ENCODE results near the gene RPL10. TPM values are rescaled to one million over a fixed set of nuclear protein-coding genes. Genes with fewer than 3 reads are reported as not detected.
"Not testable (repeated sequence)": the region's sequence is repeated elsewhere in the genome, so short reads cannot be mapped to it uniquely, and the experiment has no call there.

RPL10 gene
- total RNA-seq, 2 donors from 2014 or later: 1,604 to 1,651 TPM

DNA sequence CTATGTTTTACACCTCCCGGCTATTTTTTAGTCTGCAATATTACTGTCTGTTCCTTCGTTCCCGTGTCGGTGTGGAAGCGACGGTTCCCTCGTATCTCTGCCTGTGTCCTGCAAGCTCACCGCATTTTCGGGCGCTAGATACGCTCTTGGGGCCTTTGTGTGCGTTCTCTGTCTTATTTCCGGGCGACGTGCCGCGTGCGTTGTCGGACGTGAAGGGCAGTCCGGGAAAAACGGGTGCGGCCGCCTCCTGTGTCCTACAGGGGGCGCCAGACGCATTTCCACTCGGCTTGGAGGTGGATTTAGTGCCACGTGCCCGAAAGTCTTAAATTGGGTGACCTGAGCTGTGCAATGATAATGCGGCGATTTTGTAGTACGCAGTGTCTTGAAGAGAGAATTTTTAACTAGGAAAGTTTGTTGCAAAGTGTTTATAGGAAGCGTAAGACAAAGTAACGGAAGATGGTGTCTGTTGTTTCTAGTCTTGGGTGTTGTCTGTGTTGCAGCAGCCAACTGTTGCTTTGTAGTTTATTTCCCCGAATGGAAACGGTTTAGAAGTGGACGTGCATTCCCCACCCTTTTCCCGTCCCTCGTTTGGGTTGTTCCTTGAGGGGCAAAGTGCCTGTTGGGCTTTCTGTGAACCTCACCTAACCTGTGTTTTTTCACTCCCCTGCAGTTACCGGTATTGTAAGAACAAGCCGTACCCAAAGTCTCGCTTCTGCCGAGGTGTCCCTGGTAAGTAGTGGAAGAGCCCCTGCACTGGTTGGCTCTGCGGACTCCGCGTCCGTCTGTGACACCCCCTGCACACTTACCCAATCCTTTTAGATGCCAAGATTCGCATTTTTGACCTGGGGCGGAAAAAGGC, 720 bp downstream of the RPL10 start:
- peak overlapping the region; percentile 100 for H3K27ac Mint-ChIP-seq
- peaks cover 44% of the 10 kb centered on the region for H3K36me3 Mint-ChIP-seq (ENCODE audit: low read depth)
- no peaks in the 10 kb centered on the region for H3K27me3 Mint-ChIP-seq
- ATAC-seq (replicated peaks): peak; percentile 55
- H3K4me3 Mint-ChIP-seq: peak overlapping the region; percentile 100
- no peaks in the 10 kb centered on the region for H3K9me3 Mint-ChIP-seq
- peaks cover 5% of the 10 kb centered on the region for H3K4me1 Mint-ChIP-seq

DNA sequence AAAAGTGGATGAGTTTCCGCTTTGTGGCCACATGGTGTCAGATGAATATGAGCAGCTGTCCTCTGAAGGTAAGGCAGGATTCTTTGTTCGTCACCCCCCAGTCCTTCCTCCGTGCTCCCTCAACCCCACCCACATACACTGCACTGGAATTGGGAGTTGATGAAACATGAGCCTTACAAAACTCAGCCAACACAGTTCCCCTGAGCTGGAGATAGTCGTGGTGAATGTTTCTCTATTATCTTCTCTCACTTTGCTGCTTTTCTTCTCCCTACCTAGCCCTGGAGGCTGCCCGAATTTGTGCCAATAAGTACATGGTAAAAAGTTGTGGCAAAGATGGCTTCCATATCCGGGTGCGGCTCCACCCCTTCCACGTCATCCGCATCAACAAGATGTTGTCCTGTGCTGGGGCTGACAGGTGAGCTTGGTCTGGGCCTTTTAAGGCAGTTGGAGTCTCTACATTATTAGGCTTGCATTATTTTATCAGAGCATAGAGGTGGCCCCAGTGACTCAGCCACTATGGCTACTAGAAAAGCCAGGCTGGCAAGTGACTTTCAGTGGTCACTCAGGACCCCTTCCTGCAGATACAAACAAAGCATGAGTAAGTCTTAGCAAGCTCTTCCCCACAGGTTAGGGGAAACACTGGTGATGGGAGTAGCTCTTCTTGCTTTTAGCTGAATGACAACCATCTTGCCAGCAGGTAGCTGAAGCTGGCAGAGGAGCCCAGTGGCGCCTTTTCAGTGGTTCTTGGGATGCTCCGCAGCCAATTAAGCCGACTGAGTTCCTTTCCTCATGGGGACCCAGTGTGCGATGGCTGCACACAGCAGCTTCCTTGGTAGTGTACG, 1.6 kb downstream of the RPL10 start:
- Mint-ChIP-seq H3K36me3 (ENCODE audit: low read depth) (peaks cover 44% of the 10 kb centered on the region), H3K4me3 (peak overlapping the region; percentile 100), H3K4me1 (peaks cover 5% of the 10 kb centered on the region), H3K27ac (peak overlapping the region; percentile 100), H3K27me3 (no peaks in the 10 kb centered on the region), H3K9me3 (no peaks in the 10 kb centered on the region)
- peak; percentile 5 for ATAC-seq (replicated peaks)

DNA sequence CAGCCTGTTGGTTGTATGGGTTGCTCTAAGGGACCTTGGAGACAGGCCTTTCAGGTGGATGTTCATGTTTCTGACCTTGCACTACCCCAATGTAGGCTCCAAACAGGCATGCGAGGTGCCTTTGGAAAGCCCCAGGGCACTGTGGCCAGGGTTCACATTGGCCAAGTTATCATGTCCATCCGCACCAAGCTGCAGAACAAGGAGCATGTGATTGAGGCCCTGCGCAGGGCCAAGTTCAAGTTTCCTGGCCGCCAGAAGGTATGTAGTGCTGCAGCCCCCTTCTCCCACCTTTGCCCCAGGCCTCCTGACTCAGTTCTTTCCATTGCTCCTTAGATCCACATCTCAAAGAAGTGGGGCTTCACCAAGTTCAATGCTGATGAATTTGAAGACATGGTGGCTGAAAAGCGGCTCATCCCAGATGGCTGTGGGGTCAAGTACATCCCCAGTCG, 2.2 kb downstream of the RPL10 start:
- not testable (repeated sequence) for H3K27me3 Mint-ChIP-seq; ATAC-seq (replicated peaks); H3K4me1 Mint-ChIP-seq; H3K9me3 Mint-ChIP-seq; H3K27ac Mint-ChIP-seq
- Mint-ChIP-seq H3K4me3 (peak overlapping the region; percentile 100), H3K36me3 (ENCODE audit: low read depth) (peaks cover 44% of the 10 kb centered on the region)

DNA sequence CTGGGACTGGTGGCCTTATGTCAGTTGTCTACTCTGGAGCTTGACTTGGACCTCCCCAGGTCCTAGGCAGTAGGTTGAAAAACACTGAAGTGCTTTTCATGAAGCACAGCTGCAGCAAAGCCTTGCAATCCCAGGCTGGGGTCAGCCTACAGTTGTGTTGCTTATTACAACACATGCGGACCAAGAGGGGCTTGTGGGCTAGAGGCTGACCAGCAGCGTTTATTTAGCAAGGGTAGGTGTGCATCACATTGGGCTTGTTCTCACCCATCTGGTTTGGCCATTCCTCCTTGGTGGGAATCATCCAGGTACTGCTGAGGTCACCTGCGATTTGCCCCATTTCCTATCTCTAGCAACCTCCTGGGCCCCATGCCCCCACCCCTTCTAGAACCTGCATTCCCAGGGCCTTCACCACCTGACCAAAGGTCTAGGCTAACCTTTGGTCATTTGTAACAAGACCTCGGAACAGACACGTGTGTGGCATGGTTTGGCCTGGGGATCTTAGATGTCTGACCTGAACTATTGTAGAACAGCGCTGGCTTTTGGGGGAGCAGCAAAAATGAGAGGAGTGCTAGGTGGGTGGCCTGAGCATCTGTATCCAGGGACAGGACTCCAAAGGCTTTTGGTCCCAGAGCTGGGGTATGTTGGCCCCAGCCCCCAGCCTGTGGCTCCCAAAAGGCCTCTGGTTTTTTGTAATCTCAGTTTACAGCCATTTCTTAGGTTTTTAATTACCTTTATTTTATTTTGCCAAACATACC, 3.0 kb downstream of the RPL10 start:
- Mint-ChIP-seq H3K4me1 (peaks cover 5% of the 10 kb centered on the region), H3K9me3 (no peaks in the 10 kb centered on the region), H3K4me3 (peak overlapping the region; percentile 100), H3K36me3 (ENCODE audit: low read depth) (peaks cover 44% of the 10 kb centered on the region), H3K27me3 (no peaks in the 10 kb centered on the region), H3K27ac (no peak overlapping the region)
- ATAC-seq (replicated peaks): no peak

DNA sequence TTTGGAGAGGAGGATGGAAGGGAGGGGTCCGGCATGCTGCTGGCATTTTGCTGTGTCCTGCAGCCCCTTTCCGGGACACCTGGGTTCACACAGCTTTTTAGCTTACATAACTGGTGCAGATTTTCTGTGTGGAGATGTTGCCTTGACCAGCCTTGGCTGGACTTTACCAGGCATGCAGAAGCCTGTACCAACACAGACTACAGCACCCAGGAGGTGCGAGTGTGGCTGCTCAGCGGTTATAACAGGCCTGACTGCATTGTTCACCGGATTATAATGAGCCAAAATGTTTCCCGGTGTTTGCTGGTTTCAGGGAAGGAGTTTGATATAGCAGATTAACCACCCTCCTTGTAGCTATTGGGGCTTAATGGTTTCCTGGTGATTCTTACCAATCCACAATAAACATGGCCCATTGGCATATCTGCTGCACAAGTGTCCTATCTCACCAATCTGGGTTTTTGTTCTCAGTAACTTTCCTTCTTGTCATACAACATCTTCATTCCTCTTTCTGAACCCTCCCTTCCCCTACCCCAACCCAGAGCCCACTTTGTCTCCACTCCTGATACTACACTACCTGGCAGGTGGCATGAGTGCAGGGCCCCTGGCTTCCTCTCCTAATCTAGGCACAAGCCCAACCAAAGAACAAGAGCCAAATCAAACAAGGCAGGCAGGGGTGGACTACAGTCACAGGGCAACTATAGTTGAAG, 3.9 kb downstream of the RPL10 start:
- Mint-ChIP-seq H3K4me3 (no peak overlapping the region), H3K9me3 (no peaks in the 10 kb centered on the region), H3K4me1 (peaks cover 5% of the 10 kb centered on the region), H3K27me3 (no peaks in the 10 kb centered on the region), H3K27ac (no peak overlapping the region), H3K36me3 (ENCODE audit: low read depth) (peaks cover 44% of the 10 kb centered on the region)
- no peak for ATAC-seq (replicated peaks)

DNA sequence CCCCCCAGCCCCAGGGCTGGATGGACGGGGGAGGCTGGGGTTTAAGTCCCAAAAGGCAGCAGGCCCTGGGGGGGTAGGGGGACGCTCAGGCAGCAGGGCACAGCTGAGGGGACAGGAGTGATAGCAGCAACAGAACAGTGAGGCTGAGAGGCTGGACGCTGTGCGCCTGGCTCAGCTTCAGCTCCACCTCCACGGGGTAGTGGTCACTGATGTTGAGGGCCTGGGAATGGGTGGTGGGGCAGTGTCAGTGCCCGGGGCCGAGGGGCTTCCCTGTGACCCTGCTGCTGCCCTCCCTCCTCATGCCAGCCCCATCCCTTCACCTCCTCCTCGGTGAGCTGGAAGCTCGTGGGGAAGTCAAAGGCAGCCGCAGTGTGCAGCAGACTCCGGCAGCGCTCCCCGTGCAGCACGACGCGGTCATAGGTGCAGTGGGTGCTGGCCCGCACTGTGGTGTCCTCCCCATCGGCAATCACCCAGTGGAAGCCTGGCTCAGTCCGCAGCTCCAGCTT, 4.5 kb downstream of the RPL10 start:
- Mint-ChIP-seq H3K27ac (no peak overlapping the region), H3K27me3 (no peaks in the 10 kb centered on the region), H3K36me3 (ENCODE audit: low read depth) (peaks cover 44% of the 10 kb centered on the region), H3K4me3 (no peak overlapping the region), H3K4me1 (peaks cover 5% of the 10 kb centered on the region), H3K9me3 (no peaks in the 10 kb centered on the region)
- no peak for ATAC-seq (replicated peaks)

DNA sequence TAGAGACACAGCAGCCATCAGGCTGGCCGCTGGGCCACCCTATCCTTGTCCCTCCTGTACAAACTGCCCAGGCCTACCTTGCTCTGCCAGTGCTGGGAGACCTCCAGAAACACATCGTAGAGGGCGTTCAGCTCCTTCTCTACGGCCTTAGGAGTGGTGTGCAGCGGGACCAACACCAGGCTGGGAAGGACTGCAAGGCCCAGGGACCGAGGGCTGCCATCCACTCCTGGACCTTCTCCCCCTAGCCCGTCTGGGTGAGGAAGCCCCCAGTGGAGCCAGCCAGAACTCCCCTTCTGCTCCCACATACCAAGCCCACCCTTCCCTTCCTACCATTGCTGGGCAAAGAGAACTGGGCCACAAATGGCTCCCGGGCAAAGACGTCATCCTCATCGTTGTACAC, 5.0 kb downstream of the RPL10 start:
- H3K4me3 Mint-ChIP-seq: no peak overlapping the region
- no peak overlapping the region for H3K27ac Mint-ChIP-seq
- H3K27me3 Mint-ChIP-seq: no peaks in the 10 kb centered on the region
- no peak for ATAC-seq (replicated peaks)
- no peaks in the 10 kb centered on the region for H3K9me3 Mint-ChIP-seq
- H3K36me3 Mint-ChIP-seq (ENCODE audit: low read depth): peaks cover 38% of the 10 kb centered on the region
- H3K4me1 Mint-ChIP-seq: peaks cover 5% of the 10 kb centered on the region

DNA sequence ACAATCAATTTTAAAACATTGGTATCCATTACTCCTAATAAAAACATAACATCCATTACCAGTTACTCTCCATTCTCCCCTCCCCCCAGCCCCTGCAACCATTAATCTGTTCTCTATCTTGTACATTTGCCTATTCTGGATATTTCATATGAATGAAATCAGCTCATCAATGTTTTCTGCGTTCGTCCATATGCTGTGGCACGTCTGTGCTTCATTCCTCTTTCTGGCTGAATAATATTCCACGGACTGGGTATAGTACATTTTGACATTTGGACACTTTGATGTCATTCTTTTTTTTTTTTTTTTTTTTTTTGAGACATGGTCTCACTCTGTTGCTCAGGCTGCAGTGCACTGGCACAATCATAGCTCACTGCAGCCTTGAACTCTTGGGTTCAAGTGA, 5.7 kb downstream of the RPL10 start:
- Mint-ChIP-seq H3K9me3 (no peaks in the 10 kb centered on the region), H3K27me3 (no peaks in the 10 kb centered on the region), H3K4me3 (no peak overlapping the region), H3K4me1 (peaks cover 10% of the 10 kb centered on the region), H3K36me3 (ENCODE audit: low read depth) (peaks cover 32% of the 10 kb centered on the region), H3K27ac (no peak overlapping the region)
- ATAC-seq (replicated peaks): no peak

DNA sequence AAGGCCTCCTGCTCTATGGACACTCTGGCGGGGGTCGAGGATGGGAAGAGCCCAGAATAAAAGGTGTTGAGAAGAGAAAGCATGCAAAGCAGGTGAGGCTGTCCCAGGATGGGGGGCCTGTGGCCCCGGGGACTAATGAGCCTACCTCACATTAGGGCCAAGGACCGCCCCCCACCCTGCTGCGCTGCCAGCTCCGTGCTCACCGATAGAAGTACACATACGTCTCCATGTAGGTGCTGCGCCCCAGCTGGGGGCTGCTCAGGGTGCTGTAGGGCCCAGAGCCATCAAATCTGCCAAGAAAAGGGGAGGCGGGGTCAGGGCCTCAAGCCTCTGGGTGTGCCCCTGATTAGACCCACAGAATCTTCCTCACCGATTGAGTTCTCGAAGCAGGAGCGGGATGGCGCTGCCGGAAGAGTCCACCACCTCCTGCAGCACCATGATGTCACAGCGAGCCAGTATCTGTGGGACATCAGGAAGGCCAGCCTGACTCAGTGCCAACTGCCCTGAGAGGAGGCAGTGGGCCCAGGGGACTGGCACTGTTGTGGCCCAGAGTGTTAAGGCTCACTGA, 6.5 kb downstream of the RPL10 start:
- ATAC-seq (replicated peaks): no peak

DNA sequence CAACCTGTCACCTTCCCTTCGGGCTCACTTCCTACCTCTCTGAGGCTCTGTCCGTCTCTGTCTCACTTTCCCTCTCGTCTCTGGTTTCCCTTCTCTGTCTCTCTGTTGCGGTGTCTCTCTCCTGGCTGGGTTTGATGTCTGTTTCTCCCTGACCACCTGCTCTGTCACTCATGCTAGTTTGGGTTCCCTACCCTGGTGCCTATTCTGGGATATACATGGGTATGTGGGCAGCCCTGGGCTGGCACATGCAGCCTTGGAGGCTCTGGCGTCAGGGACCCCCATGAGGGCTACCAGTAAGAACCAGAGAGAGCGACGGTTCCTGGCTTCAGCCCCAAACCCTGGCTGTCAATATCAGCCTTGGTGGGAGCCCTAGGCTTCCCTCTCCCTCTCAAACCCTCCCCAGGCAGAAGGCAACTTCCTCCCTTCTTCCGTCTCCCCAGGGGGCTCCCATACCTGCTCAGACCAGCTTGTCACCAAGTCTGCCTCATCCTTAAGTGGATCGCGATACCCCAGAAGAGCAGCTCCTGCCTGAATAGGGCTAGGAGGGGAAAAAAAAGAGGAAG, 10.6 kb downstream of the RPL10 start:
- Mint-ChIP-seq H3K27ac (peak overlapping the region; percentile 69), H3K27me3 (no peaks in the 10 kb centered on the region)

More for the DNA sequence above, 6.5 kb downstream of the RPL10 start:
- Mint-ChIP-seq H3K4me1 (peaks cover 7% of the 10 kb centered on the region), H3K36me3 (ENCODE audit: low read depth) (peaks cover 23% of the 10 kb centered on the region), H3K27me3 (no peaks in the 10 kb centered on the region), H3K9me3 (no peaks in the 10 kb centered on the region), H3K4me3 (no peak overlapping the region), H3K27ac (no peak overlapping the region)

DNA sequence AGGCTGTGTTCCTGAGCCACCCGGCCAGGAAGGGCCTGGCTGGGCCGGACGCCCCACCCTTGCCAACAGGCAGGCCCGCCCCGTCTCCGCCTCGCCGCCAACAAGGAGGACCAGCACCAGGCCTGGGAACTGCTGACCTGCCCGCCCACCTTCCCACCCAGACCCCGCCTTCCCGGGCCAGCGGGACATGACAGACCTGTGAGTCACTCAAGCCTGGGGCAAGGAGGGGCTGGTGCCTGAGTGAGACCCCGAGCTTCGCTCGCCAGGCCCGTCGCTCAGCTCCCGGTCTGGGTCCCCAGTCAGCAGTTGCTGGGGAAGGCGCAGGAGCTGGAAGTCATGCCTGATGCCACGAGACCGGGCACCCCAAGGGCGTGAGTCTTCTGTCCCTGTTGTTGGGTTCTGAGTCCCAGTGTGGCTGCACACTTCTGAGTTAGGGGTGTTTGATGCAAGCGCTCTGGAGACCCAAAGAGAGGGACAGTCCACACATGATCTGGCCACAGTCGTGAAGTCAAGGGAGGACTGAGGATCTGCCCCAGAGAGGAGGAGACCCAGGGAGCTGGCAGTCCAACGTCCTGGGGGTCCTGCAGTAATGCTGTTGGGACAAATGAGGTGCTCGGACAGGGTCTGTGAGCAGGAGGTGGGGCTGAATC, 11.2 kb downstream of the RPL10 start, which contains the start of gene DNASE1L1:
Gene DNASE1L1, minus strand, starts transcription at position 33 of the 650 bp plus-strand sequence. CDS start 3,686 bp downstream, outside the sequence.
- peaks cover 8% of the 10 kb centered on the region for H3K4me1 Mint-ChIP-seq
- peaks cover 12% of the 10 kb centered on the region for H3K36me3 Mint-ChIP-seq (ENCODE audit: low read depth)
- no peaks in the 10 kb centered on the region for H3K27me3 Mint-ChIP-seq
- H3K4me3 Mint-ChIP-seq: peak within 1 kb of the TSS; percentile 59
- peak; percentile 20 for ATAC-seq (replicated peaks)
- H3K9me3 Mint-ChIP-seq: no peaks in the 10 kb centered on the region
- H3K27ac Mint-ChIP-seq: peak within 1 kb of the TSS; percentile 69

More for the DNA sequence above, 10.6 kb downstream of the RPL10 start:
- Mint-ChIP-seq H3K9me3 (no peaks in the 10 kb centered on the region), H3K4me1 (peaks cover 8% of the 10 kb centered on the region), H3K36me3 (ENCODE audit: low read depth) (peaks cover 12% of the 10 kb centered on the region), H3K4me3 (peak overlapping the region; percentile 59)
- no peak for ATAC-seq (replicated peaks)

DNA sequence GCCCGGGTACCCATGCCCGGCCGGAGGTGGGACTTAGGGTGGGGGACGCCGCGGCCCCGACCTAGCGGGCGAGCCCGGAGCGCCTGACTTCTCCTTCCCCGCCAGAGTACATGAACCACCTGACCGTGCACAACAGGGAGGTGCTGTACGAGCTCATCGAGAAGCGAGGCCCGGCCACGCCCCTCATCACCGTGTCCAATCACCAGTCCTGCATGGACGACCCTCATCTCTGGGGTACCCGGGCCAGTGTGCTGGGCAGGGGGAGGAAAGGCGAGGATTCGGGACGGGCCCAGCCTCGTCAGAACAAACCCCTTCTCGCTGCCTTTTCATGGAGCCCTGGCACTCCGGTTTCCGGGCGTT, 13.8 kb downstream of the RPL10 start:
- Mint-ChIP-seq H3K9me3 (no peaks in the 10 kb centered on the region), H3K4me1 (peaks cover 8% of the 10 kb centered on the region), H3K27me3 (no peaks in the 10 kb centered on the region), H3K4me3 (peak overlapping the region; percentile 75), H3K27ac (peak overlapping the region; percentile 83), H3K36me3 (ENCODE audit: low read depth) (peaks cover 12% of the 10 kb centered on the region)
- peak; percentile 87 for ATAC-seq (replicated peaks)

DNA sequence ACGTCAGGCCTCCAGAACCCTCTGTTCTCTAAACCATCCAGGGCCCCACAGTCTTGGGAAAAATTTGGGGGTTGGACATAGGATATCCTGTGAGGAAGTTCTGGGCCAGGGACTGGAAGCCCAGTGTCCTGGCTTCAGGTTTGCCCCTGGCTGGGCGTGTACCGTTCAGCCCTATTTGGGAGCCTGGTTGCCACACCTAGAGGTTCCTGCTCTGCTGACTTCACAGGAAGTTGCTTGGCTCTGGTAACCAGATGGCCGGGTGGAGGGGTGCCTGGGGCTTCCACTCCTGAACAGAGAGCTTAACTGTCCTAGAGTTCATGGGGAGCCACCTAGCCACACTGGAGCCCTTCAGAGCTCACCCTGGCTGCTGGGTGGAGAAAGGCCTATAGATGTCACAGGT, 14.3 kb downstream of the RPL10 start:
- Mint-ChIP-seq H3K4me3 (peak overlapping the region; percentile 75), H3K9me3 (no peaks in the 10 kb centered on the region), H3K4me1 (peaks cover 8% of the 10 kb centered on the region), H3K27me3 (no peaks in the 10 kb centered on the region), H3K27ac (peak overlapping the region; percentile 83), H3K36me3 (ENCODE audit: low read depth) (peaks cover 12% of the 10 kb centered on the region)
- peak; percentile 57 for ATAC-seq (replicated peaks)

Measured in activated T-helper 17 cell treated with anti-CD3 and anti-CD28 coated beads, Interleukin-2, amount 50 U/mL, for 72 hours (primary cell).